Measurements from ENCODE around the gene KIF7.

DNA sequence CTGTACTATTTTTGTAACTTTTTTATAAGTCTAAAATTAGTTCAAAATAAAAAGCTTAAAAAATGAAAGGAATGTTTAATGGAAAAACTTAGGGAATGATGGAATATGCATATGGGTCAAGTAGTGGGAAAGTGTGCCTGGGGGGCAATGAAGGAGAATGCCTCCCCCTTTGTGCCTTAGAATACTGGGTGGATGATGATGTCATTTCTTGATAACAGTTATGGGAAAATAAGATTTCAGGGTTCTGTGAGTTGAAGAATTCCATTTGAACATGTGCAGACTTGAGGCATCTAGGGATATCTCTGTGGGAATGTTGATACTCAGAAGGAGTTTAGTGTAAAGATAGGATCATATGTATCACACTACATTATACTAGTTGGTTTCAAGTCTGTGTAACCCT is 49.1 kb upstream of the KIF7 start:
- TF ChIP-seq CTCF (IDR thresholded peaks at IDR 0.05) (no peak), POLR2A (IDR thresholded peaks at IDR 0.05) (no peak)
